ENCODE measurements around the gene NUCKS1.

GRCh38 chr1:205746757-205747412 is 3.1 kb downstream of the NUCKS1 start:
- no peak for TF ChIP-seq NR1H2 (CRISPR knock-in tag; IDR thresholded peaks at IDR 0.05; ENCODE audit: borderline replicate concordance, low read depth)
- no peak for TF ChIP-seq SMC3 (IDR thresholded peaks at IDR 0.05; ENCODE audit: low read length)
- no peak for TF ChIP-seq ZNF430 (CRISPR knock-in tag; IDR thresholded peaks at IDR 0.05)

Data from HepG2 (cell line).